Measurements from ENCODE around the gene TRIM47. TPM values are rescaled to one million over a fixed set of nuclear protein-coding genes. Genes with fewer than 3 reads are reported as not detected.
"Not testable (repeated sequence)": the region's sequence is repeated elsewhere in the genome, so short reads cannot be mapped to it uniquely, and the experiment has no call there.

Gene TRIM47
- total RNA-seq, 1 experiment from 2014 or later = 22.7 TPM

- no peak for DNase-seq (ENCODE audit: low read depth)
Observed at GRCh38 chr17:75891605-75892555, 13.5 kb upstream of the TRIM47 start.

DNA sequence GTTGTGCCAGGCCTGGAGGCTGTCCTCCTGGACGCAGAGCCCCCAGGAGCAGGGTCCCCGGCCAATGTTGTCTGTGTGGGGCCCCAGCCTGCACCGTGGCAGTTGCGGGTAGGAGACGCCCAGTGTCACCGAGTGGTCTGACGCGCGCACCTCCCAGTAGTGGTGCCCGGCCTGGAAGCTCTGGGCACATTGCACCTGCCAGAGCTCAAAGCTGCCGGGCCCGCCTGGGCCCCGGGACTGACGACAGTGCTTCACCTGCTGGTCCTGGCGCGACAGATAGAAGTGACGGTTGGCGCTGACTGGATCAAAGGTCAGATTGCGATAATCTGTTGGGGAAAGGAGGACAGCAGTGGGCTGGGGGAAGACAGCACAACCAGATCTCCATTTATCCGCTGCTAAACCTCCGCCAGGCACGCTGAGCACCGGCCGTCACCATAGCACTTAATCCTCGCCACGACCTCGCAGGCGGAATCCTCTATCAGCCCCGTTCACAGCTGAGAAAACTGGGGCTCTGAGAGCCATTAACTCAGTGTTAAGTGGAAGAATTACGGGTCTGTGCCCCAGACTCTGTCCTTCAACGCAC lies 12.7 kb upstream of the TRIM47 start:
- DNase-seq (ENCODE audit: low read depth) = no peak

DNA sequence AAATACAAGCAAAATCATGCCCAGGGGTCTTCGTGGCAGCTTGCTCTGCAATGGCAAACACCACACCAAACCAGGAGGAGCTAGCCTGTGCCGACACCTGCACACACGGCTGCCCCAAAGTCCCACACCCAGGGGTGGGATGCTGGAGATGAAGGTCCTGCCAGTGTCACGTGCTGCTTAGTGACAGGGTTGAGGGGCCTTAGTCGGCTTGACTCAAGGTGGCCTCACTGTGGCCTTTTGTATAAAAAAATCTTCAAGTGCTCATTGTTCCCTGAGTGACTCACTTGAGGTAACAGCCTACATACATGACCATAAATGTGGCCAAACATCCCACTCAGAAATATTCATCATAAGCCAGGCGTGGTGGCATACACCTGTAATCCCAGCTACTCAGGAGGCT lies 11.1 kb upstream of the TRIM47 start:
- DNase-seq (ENCODE audit: low read depth) = peak; percentile 62

DNA sequence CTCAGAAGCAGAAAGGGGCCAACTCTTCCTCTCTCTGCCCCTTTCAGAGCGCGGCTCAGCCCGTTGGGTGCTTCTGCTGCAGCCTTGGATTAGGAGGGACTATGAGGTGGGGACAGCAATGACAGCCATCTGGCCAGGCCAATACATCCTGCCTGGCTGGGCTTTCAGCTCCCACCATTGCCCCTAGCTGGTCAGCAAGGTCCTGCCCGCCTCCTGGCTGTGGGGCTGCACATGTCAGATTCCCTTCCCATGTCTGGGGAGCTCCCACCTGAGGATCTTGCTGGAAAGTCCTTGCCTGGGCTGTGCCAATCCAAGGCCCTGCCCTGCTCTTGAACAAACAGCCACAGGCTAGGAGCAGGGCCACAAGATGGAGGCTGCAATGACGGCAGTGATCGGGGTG lies 10.1 kb upstream of the TRIM47 start:
- DNase-seq (ENCODE audit: low read depth) = no peak

DNA sequence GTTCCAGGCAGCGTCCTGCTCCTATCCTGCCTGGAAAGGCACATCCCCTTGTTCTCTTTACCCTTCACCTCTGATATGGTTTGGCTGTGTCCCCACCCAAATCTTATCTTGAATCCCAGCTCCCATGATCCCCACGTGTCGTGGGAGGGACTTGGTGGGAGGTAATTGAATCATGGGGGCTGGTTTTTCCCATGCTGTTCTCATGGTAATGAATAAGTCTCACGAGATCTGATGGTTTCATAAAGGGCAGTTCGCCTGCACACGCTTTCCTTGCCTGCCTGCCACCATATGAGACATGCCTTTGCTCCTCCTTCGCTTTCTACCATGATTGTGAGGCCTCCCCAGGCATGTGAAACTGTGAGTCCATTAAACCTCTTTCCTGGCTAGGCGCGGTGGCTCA lies 7.5 kb upstream of the TRIM47 start:
- DNase-seq (ENCODE audit: low read depth) = not testable (repeated sequence)

DNA sequence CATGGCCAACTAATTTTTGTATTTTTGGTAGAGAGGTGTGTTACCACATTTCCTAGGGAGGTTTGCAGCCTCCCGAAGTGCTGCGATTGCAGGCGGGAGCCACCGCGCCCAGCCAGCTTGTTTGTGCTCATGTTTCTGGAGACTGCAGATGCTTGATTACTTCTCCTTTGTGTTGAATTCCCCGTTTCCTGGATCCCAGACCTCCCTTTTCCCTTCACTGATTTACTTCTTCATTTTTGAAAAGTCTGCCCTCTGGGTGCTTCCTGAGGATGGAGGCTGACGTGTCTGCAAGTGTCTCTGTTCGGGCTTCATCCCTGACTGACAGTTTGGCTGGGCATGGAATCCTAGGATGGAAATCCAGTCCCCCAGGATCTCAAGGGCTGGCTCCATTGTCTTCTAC lies 7.0 kb upstream of the TRIM47 start:
- DNase-seq (ENCODE audit: low read depth) = no peak

DNA sequence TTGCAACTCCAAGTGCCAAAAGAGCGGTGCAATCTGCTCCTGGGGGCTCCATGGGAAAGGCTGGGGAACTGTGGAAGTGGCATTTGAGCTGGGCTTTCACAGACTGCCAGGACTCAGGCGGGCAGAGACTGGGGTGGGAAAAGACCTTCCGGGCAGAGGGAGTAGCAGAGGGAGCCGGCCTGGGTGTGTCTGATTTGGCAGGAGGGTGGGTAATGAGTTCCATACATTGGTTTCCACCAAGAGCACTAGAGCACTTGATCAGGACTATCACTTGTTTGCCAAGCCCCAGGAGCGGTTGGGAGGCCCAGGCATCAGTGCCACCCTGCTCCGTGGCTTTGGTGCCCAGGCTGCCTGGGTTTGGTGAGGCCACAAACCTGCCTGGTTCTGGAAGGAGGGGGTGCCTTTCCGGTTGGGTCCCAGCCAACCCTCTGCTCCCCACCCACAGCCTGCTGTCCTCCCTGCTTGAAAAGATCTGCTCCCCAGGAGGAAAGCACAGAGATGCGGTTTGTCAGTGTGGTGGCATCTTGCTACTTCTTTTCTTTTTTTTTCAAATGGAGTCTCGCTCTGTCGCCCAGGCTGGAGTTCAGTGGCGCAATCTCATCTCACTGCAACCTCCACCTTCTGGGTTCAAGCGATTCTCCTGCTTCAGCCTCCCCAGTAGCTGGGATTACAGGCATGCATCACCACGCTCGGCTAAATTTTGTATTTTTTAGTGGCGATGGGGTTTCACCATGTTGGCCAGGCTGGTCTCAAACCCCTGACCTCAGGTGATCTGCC lies 3.5 kb upstream of the TRIM47 start:
- DNase-seq (ENCODE audit: low read depth) = no peak

DNA sequence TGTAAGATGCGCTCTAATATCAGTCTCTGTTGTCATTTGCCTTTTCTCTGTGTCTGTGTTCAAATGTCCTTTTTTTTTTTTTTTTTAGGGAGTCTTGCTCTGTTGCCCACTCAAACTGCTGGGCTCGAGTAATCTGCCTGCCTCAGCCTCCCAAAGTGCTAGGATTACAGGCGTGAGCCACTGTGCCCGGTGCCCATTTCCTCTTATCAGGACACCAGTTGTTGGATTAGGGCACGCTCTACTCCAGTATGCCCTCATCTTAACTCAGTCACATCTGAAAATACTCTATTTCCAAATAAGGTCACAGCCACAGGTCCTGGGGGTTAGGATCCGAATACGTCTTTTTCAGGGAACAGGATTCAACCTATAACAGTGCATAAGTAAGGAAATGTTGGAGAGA lies 1.9 kb upstream of the TRIM47 start:
- no peak for DNase-seq (ENCODE audit: low read depth)

DNA sequence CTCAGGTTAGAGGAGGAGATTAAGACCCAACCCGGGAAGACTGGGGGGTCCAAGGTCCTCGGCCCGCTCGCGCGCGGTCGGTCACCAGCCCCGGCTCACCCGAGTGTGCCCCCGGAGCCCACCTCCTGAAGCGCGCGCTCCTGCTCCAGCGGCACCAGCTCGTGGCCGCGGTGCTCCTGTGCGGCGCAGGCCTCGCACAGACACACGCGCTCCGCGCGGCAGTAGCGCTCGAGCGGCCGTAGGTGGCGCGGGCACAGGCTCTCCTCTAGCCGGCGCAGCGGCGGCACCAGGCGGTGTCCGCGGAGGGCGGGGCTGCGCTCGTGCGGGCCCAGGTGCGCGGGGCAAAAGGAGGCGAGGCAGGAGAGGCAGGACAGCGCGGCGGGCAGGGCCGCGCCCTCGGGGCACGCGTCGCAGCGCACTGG lies 618 bp downstream of the TRIM47 start:
- DNase-seq (ENCODE audit: low read depth) = peak; percentile 70

GRCh38 chr17:75876938-75877751 lies 1.2 kb downstream of the TRIM47 start:
- DNase-seq (ENCODE audit: low read depth) = peak; percentile 97

DNA sequence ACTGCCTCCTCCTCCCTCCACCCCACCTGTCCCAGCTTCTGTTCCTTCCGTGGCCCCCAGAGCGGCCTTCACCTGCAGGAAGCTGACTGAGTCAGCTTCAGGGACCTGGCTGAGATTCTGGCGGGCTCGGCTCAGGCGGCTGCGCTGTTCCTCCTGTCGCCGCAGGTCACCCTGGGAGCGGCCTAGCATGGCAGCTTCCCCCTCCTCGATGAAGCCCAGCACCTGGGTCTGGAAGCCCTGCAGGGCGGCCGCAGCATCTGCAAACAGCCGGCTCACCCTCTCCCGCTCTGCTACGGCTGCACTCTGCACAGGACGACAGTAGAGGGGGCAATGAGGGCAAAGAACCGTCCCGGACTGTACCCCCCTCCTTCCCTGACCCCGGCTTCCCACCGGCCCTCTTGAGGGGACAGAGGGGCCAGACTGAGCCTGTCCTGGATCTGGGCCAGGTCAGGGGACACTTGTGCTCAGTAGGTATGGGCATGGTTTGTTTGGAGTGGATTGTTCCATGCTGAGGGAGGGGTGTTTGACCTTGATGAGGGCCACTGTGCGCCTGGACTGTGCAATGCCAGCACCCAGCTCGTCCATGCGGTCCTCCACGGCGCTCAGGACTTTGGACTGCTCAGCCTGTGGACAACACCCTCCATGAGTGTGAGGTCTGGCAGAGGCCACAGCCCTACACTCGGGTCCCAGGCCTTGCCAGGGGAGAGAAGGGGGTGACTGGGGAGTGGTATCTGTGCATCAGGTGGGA lies 2.0 kb downstream of the TRIM47 start:
- no peak for DNase-seq (ENCODE audit: low read depth)

DNA sequence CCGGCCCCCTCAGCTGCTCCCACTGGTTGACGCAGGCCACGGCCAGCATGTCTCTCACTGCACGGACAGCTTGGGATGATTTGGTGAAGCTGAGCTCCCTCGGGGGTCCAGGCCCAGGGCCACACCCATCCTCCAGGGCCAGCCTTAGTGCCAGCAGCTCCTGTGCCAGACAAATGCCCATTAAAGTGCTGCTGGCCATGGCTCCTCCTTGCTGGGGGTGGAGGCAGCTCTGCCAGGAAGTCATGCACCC lies 2.5 kb downstream of the TRIM47 start:
- peak; percentile 52 for DNase-seq (ENCODE audit: low read depth)

GRCh38 chr17:75875182-75875939 lies 3.0 kb downstream of the TRIM47 start:
- no peak for DNase-seq (ENCODE audit: low read depth)

DNA sequence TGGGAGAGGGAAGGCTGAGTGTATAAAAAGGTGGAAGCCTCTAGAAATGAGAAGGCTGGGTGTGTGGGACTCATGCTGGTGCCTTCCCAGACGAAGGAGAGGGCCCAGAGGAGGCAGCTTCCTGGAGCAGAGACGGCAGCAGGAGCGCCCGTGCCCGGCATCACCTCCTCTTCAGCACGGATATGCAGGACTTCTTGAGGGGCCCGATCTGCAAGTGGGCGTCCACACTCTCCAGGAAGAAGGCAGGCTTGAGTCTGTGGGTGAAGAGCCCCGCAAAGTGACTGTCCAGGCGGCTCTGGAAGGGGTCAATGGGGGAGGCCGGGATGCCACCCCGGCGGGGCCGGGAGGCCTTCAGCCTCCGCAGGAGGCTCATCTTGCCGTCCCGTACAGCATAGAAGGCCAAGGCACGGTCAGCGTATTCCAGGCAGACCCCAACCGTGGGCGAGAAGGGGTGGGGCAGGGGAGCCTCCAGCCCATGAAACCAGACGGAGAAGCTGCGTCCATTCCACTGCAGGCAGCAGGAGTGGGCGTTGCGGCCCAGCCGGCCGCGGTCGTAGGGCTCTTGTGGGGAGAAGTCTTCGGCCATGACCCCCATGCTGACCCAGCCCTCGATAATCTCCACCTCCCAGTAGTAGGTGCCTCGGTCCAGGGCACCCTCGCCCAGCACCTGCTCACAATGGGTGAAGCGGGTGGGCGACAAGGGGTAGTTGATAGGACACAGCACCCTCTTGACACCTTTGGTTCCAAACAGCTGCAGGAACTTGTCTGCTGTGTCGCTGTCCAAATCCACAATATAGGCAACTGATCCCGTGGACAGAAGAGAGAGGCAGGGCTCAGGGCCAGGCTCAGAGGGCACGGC lies 3.8 kb downstream of the TRIM47 start:
- DNase-seq (ENCODE audit: low read depth) = no peak

DNA sequence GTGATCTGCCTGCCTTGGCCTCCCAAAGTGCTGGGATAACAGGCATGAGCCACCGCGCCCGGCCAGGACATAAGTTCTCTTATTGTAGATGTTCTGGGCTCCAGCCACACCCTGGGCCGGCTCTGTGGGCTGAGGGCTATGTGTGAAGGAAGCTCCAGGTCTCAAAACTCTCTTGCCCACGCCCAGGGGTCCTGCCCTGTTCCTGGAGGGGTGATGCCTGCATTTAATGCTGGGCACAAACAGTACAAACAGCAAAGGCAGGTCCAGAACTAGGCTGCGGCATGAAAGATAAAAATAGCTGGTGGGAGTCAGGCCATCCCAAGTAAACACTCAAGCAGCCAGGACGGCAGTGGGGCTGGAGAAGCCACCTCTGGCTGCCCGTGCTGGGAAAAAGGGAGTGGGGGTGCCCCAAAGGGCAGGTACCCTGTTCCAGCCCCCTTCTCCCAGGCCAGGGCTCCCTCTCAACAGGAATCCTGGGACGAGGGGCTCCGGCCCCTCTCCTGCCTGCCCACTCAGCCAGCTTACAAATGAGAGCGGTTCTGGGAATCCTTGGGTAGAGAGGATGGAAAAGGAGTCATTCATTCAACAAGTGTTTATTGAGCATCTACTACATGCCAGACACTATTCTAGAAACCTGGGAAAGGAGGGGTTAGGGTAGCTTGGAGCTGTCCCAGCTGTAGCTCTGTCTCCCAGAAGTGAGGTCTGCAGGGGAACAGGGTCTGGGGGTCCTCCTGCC lies 4.6 kb downstream of the TRIM47 start:
- DNase-seq (ENCODE audit: low read depth) = no peak

- DNase-seq (ENCODE audit: low read depth) = peak; percentile 88
Observed at GRCh38 chr17:75872434-75873351, 5.7 kb downstream of the TRIM47 start.

GRCh38 chr17:75870228-75870627 lies 8.2 kb downstream of the TRIM47 start:
- DNase-seq (ENCODE audit: low read depth) = not testable (repeated sequence)

Data from HT1080 (cell line).